GM19193 (cell line): Measurements from ENCODE around the gene THSD7B.

Source experiments
- POLR2A ChIP-seq: IDR thresholded peaks from 4 replicates; pipeline ENCODE4 v1.6.1; 2011; ENCODE audit not compliant: insufficient read depth, insufficient read length; ENCODE audit errors: extremely low read depth

THSD7B gene

DNA sequence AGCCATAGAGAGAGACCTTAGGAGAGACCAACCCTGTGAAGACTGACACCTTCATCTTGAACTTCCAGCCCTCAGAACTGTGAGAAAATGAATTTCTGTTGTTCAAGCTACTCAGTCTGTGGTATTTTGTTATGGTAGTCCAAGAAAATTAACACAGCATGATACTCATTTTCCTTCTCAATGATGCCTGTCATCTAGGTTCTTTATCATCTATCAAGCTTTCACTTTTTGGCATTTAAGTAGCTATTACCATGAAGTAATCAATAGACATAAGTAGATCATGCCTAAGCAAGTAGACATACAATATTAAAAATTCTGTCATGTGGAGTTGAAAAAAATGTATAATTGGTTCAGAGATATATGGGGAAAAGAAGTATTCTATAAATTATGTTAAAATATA lies 444.7 kb downstream of the THSD7B start:
- no peak for TF ChIP-seq POLR2A

GRCh38 chr2:137211761-137212160 lies 446.4 kb downstream of the THSD7B start:
- TF ChIP-seq POLR2A = no peak

GRCh38 chr2:137220438-137220993 lies 455.2 kb downstream of the THSD7B start:
- TF ChIP-seq POLR2A = no peak

- TF ChIP-seq POLR2A = no peak
These were observed 456.6 kb downstream of the THSD7B start for GRCh38 chr2:137221797-137222492.

DNA sequence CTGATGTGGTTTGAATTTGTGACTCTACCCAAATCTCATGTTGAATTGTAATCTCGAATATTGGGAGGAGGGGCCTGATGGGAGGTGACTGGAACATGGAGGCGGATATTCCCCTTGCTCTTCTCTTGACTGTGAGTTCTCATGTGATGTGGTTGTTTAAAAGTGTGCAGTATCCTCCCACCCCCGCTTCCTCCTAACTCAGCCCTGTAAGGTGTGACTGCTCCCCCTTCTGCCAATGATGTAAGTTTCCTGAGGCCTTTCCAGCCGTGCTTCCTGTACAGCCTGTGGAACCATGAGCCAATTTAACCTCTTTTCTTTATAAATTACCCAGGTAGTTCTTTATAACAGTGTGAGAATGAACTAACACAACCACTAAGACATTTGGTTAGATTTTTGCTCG lies 458.4 kb downstream of the THSD7B start:
- no peak for TF ChIP-seq POLR2A

DNA sequence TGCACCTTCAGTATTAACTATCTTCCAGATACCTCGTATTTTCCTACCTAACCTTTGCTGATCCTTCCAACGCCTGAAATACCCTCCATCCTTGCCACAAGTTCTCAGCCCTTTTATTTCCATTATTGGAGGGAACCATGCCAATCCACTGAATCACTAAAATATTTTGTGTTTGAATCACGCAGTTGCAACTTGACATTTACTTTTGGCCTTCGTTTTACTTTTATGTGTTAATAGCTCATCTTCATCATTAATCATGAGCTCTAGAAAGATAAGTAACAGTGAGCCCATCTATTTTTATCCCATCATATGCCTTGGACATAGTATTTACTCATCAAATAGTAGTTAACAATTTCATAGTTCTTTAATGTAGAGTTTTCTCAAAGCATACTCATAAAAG lies 463.2 kb downstream of the THSD7B start:
- no peak for TF ChIP-seq POLR2A

DNA sequence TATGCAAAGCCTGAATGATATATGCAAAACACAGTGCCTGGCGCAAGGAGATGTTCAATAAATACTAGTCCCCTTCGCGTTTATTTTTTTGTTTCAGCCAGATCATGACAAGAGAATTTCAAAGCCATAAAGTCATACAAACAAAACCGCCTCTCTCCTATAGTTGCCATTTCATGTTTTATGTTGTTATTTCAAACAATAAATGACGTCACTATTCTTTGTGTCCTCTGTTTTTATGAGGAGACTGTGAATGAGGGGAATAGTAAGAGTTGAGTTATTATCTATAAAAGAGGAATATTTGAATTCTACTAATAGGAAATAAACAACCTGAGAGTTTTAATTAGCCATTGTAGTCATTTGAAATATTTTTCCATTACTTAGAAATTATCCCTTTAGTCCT lies 464.5 kb downstream of the THSD7B start:
- TF ChIP-seq POLR2A = no peak

DNA sequence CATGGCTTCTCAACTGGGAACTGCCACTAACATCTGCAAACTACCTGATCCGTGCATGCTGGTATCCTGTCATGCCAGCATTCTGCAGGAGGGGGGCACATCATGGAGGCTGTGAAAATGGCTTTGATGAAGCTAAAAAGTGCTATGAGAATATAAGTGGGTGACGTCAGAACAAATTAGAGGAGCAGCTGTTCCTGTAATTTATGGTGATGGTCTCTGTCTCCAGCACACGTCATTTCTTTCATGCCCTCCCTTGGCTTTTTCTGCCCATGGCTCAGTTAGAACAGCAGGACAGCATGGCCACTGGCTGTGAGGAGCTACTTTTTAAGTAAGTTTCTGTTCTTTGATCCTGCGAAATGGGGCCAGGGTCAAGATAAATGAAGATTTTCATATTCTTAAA lies 466.3 kb downstream of the THSD7B start:
- TF ChIP-seq POLR2A = no peak

- TF ChIP-seq POLR2A = no peak
These were observed 466.7 kb downstream of the THSD7B start for GRCh38 chr2:137232076-137232475.

DNA sequence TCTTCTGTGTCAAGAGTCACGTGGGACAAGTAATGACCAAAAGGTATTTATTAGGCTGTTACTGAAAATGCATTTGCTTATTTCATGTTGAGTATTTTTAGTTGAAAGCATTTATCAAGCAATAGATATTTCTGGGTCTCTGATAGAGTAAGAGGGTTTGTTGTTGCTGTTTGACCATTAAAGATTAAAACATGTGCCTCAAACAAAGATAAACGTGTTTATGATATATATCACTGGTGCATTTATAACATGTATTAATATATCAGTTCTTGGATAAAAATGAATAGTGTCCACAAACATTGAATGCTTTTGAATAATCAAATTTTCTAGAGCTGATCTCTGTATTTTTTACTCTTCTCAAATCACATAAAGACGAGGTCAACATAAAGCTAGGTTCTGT lies 467.7 kb downstream of the THSD7B start:
- TF ChIP-seq POLR2A = no peak

DNA sequence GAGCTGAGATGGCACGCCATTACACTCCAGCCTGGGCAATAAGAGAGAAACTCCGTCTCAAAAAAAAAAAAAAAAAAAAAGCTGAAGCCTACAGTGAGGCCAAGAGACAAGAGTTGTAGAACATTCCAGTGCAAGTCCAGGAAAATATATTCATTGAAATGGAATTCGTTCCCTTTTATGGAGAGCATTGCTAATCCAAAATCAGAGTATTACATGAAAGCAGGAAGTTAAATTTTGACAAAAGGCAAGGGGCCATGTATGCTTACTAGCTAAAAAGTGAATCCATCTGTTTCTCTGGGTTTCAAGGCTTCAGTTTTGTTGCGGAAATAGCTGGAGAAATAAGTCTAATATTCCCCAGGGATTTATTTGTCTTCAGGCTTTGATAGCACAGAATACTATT lies 471.7 kb downstream of the THSD7B start:
- TF ChIP-seq POLR2A = no peak

GRCh38 chr2:137238065-137238464 lies 472.7 kb downstream of the THSD7B start:
- no peak for TF ChIP-seq POLR2A

DNA sequence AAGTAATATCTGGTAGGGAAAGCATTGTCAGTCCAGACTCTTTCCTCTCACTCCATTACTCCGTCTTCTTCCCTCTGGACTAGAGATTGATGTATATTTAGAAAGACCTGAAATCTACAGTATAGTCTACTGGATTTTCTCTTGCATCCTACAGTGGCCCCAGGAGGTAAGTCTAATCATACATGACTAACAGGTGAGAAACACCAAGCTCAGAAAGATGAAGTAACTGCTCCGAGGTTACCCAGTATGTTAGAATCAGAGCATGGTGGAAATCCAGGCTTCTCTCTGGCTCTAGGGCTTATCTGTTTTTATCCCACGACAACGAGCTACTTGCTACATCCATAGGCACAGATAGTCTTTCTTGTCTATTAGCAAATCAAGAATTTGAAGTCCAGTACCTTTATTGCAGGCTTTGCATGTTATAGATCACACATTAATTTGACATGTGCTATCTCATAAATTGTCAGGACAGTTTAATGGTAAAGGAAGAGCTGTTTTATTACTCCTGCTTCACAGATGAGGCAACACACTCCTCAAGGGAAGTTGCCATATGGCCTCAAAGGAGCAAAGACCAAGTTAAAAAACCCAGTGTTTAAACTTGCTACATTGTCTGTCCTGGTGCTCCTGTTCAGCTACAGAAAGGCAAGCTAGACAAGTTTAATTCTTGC lies 484.3 kb downstream of the THSD7B start:
- no peak for TF ChIP-seq POLR2A

- TF ChIP-seq POLR2A = no peak
These were observed 485.1 kb downstream of the THSD7B start for GRCh38 chr2:137250401-137250800.

DNA sequence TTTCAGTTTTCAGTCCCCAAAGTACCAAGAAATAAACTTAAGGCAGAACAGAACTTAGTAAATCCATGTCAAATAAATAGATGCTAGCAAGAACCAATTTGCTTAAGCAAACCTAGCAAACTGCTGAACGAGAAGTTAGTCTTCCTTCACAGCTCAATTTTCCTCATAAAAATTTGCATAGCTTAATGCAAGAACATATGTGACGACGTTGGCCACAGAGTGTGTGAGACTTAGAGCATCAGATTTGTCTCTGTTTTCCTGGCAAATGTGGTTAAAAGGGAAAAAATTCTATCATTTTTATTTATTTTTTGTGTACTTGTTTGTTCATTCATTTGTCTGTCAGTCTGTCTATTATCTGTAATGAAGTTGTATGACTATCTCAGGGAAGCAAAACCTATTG lies 485.7 kb downstream of the THSD7B start:
- TF ChIP-seq POLR2A = no peak

- TF ChIP-seq POLR2A = no peak
These were observed 487.6 kb downstream of the THSD7B start for GRCh38 chr2:137252934-137253333.
